ENCODE results near the gene LRRC37B. TPM values are rescaled to one million over a fixed set of nuclear protein-coding genes. Genes with fewer than 3 reads are reported as not detected.
"Not testable (repeated sequence)": the region's sequence is repeated elsewhere in the genome, so short reads cannot be mapped to it uniquely, and the experiment has no call there.

The LRRC37B gene
- total RNA-seq, 1 donor from 2014 or later = 36.0 TPM

- intact Hi-C loops (cut with micrococcal nuclease) = not testable (repeated sequence)
Observed at GRCh38 chr17:32086833-32087232, 79.7 kb downstream of the LRRC37B start.

GRCh38 chr17:32092062-32092461 is 84.9 kb downstream of the LRRC37B start:
- intact Hi-C loops (cut with micrococcal nuclease) = not testable (repeated sequence)

DNA sequence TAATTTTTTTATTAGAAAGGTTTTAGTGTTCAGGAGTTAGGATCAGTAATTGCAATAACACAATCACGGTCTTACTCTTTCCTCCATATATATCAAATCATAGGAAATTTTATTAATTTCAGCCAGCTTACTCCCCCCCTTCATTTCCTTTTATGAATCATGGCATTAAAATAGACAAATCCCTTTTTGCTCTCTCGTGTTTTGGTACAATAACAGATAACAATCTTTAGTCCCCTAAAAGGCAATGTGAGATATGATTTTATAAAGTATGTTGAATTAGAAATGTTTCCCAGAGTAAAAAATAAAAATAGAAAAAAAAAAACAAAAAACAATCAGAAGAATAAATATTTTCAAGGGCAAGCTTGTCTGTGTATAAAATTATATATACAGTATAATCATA is 92.5 kb downstream of the LRRC37B start:
- intact Hi-C loops (cut with micrococcal nuclease) = no loop called here

DNA sequence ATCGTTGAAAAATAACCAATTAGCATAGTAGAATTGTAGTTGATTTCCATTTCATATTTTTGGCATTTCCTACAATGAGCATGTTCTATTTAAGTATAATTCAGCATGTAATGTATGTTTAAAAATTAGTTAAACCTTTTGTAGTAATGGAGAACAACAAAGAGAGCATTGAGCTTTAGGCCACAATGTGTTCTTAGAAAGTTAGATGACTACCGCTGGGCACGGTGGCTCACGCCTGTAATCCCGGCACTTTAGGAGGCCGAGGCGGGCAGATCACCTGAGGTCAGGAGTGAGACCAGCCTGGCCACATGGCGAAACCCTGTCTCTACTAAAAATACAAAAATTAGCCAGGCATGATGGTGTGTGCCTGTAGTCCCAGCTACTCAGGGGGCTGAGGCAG is 93.1 kb downstream of the LRRC37B start:
- intact Hi-C loops (cut with micrococcal nuclease) = not testable (repeated sequence)

GRCh38 chr17:32100971-32101631 is 93.9 kb downstream of the LRRC37B start:
- intact Hi-C loops (cut with micrococcal nuclease) = no loop called here

- intact Hi-C loops (cut with micrococcal nuclease) = no loop called here
Observed at GRCh38 chr17:32102172-32102571, 95.0 kb downstream of the LRRC37B start.

GRCh38 chr17:32102646-32103186 is 95.5 kb downstream of the LRRC37B start:
- intact Hi-C loops (cut with micrococcal nuclease) = no loop called here

Other genes starting within 250 kb of the LRRC37B start
- gene COPRS, start 148.1 kb upstream of the LRRC37B start, total RNA-seq = 17.9 and 22.4 TPM in 2 replicates
- 89.0 and 94.8 TPM in 2 replicates for gene UTP6, start 105.7 kb upstream of the LRRC37B start, total RNA-seq
- 57.7 and 59.3 TPM in 2 replicates for gene SUZ12, start 70.4 kb upstream of the LRRC37B start, total RNA-seq
- 27.6 and 28.1 TPM in 2 replicates for gene RHOT1, start 135.1 kb downstream of the LRRC37B start, total RNA-seq